ENCODE data around the gene GAPVD1.
"Not testable (repeated sequence)": the region's sequence is repeated elsewhere in the genome, so short reads cannot be mapped to it uniquely, and the experiment has no call there.

Gene GAPVD1

DNA sequence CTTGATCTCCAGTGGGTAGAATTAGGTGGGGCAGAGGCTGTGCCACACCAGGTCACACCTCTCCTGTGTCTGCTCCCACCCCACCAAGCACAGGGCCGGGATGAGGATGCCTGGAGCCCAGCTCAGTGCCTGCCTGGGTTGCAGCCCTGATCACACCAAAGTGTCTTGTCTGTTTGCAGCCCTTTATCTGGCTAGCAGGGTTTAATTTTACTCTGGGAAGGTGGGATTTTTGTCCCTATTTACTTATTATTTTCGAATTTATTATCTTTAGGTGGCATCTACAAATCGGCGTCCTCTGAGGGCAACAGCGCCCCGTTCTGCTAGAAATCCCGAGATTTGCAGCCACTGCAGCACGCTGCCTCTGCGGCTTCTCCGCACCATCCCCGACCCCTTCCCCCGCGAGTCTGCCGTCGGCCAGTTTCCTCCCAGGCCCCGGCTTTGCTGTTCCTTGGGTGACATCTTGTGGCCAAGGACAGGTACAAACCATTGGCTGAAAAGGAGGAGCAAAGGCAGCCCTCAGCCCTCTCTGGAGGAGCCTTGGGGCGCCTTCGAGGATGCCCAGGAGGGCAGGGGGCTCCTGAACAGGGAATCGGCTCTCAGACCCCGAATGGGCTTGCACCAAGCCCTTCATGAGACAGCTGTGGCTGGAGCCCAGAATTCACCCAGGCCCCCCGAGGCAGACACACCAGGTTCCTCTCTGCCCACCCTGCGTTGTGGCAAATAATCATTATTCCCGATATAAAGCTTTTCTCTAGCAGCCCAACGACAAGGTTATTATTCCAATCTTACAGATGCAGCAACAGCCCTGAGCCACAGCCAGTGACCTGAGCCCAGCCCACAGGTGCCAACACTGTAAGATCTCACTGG lies 113.0 kb downstream of the GAPVD1 start:
- DNase-seq: peak; percentile 43

DNA sequence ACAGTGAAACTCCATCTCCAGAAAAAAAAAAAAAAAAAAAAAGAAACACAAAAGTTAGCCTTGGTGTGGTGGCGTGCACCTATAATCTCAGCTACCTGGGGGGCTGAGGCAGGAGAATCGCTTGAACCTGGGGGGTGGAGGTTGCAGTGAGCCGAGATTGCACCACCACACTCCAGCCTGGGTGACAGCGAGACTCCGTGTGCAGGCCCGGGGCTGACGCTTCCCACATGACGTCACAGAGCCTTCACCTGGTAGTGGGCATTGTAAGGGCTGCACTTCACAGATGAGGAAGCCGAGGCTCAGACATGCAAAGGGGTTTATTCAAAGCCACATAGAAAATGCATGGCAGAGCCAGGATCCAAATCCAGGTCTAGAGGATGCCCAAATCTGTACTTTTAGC lies 114.2 kb downstream of the GAPVD1 start:
- no peak for DNase-seq

DNA sequence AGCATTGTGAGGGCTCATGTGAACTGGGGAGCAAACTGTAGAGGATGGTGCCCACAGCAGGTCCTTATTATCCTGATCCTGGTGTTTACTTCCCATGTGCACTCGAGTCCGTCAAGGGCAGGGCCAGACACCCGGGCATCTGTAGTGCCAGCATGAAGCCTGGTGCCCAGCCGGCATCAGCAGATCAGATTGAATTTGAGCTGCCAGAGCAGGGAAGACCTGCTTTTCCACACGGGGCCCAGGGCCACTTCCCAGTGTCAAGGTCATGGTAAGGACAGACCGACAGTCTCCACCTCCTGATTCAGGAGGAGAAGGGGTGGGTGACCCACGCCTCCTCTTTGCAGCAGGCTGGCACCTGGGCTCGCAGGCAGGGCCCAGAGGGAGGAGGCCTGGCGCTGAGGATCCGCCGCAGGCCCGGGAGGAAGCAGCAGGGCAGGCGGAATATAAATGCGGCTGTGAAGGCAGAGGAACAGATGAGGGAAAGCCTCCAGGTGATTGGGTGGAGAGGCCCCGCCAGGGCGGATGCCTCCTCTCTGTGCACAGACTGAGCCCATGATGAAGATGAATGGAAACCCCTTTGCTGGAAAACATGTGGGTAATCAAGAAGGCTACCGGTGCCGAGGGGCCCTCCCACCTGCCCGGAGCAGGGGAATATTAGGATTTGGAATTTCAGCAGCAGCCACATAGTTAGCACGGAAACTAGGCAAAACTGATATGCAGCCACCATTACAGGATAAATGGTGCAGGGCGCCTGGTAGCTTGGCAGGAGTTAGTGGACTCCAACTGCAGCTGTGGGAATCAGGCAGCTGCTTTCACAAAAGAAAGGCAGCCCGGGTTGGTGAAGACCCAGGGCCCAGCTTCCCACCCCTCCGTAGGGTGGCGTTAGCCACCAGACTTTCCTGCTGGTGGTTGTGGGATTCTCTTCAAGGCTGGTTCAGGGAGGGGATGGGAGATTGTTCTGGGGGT lies 114.9 kb downstream of the GAPVD1 start:
- no peak for DNase-seq

DNA sequence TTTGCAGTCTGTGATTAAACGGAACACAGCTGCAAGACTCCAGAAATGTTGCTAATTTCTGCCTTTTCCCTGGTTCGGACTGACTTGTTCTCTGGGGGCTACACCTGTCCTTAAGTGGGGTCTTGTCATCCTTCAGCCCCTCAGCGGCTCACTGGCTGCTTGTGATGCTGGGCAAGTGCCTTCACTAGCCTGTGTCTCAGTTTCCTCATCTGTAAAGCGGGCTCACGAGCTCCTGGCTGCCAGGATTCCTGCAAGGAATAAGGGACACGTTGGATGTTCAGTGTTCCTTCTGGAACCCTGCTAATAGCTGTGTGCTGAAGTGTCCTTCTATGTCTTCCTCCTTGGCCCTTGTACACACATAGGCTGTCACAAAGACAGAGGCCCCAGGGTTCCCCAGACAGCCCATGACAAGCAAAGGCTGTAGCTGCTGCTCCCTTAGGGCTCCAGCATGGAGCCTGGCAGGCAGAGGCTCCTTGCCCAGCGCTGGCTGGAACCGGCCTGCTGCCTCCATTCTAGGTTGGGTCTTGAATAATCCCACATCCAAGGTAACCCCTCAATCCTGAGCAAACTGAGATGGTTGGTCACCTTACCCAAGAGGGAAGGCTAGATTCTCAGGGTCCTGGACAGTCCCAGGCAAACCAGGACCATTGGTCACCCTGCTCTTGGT lies 116.1 kb downstream of the GAPVD1 start:
- no peak for DNase-seq

DNA sequence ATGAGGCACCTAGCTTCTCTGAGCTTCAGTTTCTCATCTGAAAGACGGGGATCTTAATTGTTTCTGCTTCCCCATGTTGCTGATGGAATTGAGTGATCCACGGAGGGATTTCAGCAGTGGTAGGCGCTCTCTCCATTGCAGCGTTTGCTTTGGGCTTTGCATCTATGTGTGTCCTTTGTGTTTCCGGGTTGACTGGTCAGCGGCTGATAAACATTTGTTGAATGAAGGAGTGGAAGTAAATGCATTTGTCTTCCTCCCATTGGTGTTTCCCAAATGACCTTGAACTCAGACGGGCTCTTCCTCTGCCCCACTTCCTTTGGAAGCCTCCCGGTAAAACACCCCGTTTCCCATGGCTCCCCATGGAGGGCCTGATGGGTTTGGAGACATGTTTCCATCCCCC lies 117.2 kb downstream of the GAPVD1 start:
- DNase-seq: no peak

DNA sequence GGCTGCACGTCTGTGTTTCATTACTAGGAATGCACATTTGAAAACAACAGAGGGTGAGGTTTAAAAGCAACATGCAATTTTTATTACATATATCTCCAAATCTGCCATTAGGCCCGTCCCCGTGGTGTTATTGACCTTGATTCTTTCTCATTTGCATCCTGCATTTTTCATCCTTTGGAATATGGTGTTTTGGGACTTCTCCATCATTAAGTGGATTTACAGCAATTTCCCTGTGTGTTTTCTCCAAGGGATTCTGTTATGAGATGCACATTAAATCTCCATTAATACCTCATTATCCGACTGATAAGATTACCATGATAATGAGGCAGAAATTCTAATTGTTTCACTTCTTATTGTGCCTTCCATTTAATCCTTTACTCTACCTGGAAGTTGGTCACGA lies 117.6 kb downstream of the GAPVD1 start:
- no peak for DNase-seq

DNA sequence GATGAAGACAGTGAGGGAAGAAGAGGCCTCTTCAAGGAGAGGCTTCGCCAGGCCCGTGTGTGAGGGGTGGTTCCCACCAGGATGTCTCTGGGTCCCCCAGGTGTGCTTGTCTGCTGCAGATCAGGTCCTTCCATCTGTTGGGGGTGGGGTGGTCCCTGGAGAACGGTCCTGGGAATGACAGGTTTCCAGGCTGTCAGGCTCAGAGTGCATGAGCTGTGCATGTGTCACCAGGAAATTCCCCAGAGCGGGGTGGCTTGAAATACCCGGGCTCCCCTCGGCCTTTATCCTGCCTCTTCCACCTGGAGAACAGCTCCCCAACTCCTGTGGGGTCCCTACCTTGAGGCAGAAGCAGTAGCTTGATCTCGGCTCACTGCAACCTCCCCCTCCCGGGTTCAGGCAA lies 118.8 kb downstream of the GAPVD1 start:
- DNase-seq: no peak

DNA sequence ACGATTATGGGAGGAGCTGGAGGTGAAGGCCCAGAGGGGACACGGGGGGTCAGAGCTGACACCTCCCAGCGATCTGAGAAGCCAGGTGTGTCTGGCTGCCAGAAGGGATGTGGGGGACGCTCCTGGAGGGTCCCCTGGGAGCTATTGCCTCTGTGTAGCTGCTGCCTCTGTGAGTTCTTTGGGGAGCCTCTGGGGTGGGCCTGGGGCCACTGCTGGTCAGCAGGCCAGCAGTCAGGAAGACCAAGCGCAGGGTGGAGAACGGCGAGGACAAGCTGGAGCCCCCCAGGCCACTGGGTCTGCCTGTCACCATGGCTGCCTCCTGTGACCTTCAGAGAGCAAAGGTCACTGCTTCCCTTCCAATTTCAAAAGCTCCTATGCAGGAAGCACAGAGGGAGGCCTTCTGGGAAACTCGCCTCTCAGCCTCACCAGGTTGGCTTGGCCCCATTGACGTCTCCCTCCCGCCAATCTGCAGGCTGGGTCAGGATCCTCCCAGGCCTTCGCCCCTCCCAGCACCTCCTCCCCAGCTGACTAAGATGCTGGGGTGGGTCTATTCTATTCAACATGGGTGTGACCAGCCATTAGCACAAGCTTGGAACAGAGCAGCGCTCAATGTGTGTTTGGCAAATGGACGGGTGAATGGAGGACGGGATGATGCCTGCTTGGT lies 126.4 kb downstream of the GAPVD1 start:
- DNase-seq: no peak

DNA sequence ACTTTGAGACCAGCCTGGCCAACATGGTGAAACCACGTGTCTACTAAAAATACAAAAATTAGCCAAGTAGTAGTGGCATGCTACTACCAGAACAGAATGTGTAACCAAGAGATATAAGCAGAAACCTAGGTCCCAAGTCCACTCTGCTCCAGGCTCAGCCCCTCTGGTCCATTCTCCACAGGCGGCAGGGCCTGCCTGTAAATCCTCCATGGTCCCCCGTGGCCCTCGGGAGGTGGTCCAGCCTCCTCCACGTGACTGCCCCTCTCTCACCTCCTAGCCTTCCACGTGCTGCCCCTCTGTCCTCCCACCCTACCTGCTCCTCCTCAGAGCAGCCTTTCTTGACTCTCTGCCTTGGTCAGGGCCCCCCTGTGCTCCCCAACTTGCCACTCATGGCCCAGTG lies 127.4 kb downstream of the GAPVD1 start:
- DNase-seq: no peak

DNA sequence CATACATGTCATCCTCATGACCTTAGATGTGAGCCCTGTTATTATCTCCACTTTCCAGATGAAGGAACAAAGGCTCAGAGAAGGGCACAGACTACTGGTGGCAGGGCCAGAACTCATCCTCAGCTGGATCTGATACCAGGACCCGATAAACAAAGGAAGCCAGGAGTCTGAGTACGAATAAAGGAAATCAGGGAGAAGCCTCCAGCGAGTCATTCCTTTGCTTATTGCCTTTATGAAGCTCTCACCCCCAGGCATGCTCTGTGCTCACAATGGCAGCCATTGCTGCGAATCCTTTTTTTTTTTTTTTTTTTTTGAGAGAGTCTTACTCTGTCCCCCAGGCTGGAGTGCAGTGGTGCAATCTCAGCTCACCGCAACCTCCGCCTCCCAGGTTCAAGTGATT lies 130.1 kb downstream of the GAPVD1 start:
- DNase-seq: no peak

DNA sequence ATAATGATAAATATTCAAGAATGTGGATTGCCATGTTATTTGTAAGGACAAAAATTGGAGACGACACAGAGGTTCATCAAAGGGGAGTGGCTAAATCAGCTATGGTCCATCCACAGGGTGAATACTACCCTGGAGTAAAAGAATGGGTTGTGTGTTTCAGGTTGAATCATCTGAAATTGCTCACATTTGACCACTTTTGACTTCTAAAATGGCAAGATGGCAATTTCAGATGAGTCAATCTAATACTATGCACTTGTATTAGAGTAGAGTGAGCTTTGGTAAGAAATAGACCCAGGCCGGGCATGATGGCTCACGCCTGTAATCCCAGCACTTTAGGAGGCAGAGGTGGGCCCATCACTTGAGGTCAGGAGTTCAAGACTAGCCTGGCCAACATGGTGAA lies 131.8 kb downstream of the GAPVD1 start:
- no peak for DNase-seq

DNA sequence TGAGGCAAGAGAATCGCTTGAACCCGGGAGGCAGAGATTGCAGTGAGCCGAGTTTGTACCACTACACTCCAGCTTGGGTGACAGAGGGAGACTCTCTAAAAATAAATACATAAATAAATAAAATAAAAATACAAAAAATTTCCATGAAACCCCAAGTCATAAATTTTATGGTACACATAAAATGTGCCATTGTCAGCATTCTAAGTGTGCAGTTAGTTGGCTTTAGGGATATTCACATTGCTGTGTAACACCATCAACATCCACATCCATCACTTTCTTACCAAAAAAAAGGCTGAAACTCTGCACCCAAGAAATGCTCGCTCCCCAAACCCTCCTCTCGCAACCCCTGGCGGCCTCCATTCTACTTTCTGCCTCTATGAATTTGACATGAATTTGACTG lies 135.2 kb downstream of the GAPVD1 start:
- DNase-seq: no peak

DNA sequence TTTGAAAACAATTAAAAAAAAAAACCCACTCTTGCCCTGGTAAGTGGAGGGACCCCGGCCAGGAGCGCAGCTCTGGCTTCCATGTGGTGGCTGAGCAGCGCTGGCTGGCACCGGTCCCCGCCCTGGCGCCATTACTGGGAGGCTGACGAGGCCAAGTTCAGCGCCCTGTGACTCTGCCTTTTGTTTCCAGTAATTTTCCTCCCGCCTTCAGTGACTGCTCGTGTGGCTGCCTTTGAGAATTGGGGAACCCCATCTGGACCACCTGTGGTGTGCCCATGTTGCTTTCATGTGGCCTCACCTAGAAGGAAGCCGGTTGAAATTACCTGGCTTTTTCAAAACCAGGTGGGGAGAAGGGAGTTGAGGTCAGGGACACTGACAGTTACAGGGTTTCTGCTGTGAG lies 136.1 kb downstream of the GAPVD1 start:
- DNase-seq: no peak

DNA sequence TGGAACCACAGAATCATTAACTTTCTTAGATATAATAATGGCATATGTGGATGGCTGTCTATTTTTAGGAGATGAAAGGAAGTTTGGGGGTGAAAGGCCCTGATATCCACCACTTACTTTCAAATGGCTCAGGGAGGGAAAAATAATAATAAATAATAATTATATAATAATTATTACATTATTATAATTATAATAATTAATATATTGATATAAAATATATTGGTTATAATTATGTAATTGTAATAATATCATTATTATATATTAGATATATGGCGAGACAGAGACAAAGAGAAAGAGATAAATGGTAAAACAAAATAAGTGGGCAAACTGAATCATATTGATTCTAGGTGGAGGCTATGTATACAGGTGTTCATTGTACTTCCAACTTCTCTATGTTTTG lies 136.6 kb downstream of the GAPVD1 start:
- no peak for DNase-seq

DNA sequence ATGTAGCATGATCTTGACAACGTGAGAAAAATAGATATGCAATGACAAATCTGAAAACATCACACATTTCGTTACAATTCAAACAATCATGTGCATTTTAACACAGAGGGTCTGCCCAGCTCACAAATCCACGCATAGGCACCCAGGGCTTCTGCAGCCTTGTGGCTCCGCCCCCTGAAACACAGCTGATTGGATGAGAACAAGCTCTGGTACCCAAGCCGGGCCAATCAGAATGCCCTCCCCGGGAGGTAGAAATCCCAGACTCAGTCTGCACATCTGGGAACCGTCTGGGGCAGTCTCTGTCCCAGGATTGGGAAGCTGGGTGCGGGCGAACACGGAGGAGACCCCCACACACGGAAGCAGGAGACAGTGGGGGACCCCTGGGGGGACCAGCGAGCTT lies 137.5 kb downstream of the GAPVD1 start:
- DNase-seq: no peak

DNA sequence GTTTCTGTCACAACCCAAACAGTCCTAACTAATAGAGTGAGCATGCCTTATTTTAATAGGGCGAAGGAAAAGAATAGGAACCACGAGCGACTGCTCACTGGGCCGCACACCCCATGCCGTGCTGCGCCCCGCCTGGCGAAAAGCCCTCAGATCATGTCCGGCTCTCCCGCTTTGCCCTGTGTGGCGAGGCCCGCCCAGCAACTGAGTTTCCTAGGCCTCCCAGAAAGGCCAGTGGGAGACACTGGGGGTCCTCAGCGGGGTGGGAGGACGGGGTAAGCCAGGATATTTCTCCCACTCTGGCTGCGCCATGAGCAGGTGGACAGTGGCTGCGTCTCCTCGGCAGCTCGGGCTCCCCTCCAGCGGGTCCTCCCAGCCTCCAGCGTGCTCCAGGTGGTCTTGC lies 138.0 kb downstream of the GAPVD1 start:
- no peak for DNase-seq

DNA sequence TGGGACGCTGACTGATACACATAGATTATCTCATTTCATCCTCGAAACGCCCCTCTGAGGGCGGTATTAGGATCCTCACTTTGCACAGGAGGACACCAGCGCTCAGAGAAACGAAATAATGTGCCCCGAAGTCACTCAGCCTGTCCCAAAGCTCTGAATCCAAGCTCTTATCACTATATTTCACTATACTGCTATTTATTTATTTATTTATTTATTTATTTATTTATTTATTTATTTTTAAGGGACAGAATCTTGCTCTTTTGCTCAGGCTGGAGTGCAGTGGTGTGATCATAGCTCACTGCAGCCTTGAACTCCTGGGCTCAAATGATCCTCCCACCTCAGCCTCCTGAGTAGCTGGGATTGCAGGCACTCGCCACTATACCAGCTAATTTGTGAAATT lies 138.6 kb downstream of the GAPVD1 start:
- not testable (repeated sequence) for DNase-seq

DNA sequence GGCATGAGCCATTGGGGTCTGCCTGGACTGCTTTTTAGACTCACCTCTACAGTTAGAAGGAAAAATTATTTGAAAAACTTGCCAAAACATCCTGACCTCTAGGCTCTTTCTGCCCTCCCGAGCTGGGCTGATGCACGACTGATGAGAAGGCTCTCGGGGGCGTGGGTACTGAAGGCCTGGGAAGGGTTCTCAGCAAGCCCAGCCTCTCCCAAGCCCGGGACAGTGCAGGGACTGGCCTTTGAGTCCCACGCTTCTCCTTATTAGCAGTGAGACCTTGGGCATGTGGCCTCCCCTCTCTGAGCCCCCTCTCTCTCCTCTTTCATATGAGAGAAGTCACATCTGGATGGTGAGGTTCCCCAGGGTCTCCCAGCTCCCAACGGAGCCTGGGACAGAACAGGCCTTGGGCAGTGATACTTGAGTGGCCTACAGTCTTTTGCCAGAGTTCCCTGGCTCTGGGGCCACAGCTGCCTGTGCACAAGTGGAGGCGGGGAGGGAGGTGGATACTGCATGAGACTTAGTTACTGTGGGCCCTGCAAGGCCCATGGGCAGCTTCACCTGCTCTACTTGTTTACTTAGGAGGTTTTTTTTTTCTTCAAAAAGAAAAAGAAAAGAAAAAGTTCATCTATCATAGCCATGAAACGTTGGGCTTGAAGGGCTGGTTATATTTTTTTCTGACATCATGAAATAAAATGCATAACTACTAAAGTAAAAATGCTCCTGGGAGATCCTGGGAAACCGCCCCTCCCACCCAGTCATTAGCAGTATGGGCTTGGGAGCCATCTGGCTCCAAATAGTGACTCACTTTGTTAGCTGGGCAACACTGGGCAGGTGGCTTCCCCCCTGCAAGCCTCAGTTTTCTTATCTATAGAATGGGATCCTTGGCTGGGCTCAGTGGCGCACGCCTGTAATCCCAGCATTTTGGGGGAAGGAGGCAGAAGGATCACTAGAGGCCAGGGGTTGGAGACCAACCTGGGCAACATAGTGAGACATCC lies 139.4 kb downstream of the GAPVD1 start:
- DNase-seq: no peak

DNA sequence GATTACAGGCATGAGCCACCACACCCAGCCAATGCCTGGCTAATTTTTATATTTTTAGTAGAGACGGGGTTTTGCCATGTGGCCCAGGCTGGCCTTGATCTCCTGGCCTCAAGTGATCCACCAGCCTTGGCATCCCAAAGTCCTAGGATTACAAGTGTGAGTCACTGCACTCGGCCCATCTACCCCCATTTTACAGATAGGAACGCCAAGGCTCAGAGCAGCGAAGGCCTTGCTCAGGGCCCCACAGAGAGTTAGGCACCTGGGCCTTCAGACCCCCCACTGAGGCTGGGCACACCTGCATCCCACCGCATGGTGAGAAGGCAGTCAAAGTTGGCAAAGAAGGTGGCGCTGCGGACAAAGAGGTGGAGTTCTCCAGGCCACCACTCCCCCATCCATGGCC lies 143.1 kb downstream of the GAPVD1 start:
- DNase-seq: no peak

DNA sequence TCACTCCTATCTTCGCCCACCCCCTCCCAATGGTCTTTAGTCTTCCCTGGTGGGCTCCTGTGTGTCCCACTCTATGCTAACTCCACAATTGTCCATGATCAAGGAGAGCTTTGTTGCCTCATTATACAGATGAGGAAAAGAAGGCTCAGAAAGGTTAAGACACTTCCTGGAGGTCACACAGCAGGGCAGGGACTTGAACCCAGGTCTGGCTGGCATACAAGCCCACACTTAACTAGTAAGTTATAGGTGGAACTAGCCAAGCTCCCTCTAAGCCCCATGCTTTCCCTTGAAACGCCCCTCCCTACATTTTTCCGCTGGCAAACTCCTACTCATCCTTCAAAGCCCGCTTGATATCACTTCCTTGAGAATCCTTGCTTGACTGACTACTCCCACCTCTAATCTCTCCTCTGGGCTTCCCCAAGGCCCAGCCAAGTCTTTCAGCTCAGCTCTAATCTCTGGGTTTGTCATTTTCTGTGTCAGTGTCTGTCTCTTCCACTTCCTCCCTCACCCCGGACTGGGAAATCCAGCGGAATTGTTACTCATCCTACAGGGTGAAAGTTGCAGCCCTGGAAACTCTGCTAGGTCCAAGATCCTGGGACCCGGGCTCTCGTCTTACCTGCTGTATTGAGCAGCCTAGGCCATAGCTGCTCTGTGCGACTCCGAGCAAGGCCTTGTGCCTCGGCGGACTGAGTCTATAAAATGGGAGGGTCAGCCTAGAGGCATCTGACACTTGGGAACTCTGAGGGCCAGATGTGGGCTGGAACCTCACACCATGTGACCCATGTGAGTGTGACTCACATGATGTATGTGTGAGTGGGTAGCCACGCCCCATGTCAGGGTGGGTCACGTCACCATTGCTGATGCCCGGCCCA lies 144.5 kb downstream of the GAPVD1 start:
- no peak for DNase-seq

DNA sequence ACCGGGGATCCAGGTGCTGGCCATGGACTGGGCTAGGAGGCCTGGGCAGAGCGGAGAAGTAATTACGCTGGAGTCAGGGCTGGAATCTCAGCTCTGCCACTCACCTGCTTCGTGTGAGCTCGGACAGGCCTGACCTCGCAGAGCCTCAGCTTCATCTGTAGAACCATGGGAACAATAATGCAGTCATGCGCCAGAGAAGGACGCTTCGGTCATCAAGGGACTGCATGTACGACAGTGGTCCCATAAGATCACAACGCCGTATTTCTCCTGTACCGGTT lies 145.1 kb downstream of the GAPVD1 start:
- DNase-seq: no peak

Data from effector CD4-positive, alpha-beta T cell (primary cell).